ENCODE data around the gene STRA6. TPM values are rescaled to one million over a fixed set of nuclear protein-coding genes. Genes with fewer than 3 reads are reported as not detected.
A peak's percentile ranks its signal among the peaks of the same experiment; 100 is the strongest.

STRA6 gene
- total and polyA plus RNA-seq, 8 donors, result 0.38 to 10.7 (median 6.5) TPM

DNA sequence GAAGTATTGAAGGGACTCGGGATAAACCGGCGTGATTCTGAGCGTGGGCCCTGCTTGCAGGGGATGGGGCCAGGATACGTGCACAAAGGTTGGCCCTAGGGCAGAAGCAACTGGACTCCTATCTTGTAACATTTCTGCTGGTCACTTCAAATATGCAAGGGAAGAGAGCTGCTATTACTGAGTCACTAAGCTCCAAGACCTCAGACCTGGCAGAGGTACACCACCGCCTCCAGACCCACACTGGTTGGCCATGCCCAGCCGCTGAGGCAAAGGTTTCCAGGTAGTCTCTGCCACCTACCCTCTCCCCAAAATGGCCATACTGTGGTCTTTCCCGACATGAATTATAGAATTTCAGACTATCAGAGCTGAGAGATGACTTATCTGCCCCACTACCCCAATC is 13.4 kb upstream of the STRA6 start:
- H3K4me3 ChIP-seq, result no peak overlapping the region
- intact Hi-C loops (cut with DNase I), result no loop called here
- H3K36me3 ChIP-seq, result no peaks in the 10 kb centered on the region
- TF ChIP-seq, protein P1, sequence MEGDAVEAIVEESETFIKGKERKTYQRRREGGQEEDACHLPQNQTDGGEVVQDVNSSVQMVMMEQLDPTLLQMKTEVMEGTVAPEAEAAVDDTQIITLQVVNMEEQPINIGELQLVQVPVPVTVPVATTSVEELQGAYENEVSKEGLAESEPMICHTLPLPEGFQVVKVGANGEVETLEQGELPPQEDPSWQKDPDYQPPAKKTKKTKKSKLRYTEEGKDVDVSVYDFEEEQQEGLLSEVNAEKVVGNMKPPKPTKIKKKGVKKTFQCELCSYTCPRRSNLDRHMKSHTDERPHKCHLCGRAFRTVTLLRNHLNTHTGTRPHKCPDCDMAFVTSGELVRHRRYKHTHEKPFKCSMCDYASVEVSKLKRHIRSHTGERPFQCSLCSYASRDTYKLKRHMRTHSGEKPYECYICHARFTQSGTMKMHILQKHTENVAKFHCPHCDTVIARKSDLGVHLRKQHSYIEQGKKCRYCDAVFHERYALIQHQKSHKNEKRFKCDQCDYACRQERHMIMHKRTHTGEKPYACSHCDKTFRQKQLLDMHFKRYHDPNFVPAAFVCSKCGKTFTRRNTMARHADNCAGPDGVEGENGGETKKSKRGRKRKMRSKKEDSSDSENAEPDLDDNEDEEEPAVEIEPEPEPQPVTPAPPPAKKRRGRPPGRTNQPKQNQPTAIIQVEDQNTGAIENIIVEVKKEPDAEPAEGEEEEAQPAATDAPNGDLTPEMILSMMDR (IDR thresholded peaks at IDR 0.05), result no peak
- no peaks in the 10 kb centered on the region for H3K9me3 ChIP-seq
- H3K4me1 ChIP-seq, result no peaks in the 10 kb centered on the region
- H3K27me3 ChIP-seq, result peaks cover 0 to 10% of the 10 kb centered on the region in 2 donors
- H3K27ac ChIP-seq, result no peak overlapping the region
- ATAC-seq (no peak), DNase-seq (no peak)

DNA sequence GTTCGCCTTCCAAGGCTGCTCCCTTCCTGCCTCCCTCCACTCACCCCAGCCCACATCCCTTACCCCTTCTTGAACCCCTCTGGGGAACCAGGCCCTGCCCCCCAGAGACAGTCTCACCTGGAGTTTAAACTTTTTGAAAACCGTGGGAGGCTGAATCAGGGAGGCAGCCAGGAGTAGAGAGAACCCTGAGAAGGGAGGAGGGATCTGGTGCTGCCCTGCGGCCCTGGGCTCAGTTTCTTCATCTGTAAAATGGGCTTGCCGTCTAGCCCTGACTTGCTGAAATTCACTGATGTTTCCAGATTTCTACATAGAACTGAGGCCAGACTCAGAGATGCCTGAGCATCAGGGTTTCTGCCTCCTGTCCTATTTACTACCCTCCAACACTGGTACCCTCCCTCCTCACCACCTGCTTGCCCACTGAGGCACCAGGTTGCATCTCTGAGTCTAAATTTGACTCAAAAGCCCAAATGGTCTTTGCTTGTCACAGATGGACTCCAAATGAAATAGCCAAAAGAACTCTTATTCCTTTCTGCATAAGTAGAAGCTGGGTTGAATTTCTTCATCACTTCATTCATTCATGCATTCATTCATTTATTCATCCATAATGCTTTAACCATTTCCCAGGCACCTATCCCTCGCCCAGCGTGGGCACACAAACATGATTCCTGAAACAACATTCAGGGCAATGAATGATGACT is 11.9 kb upstream of the STRA6 start:
- Histone ChIP-seq H3K4me3 (no peak overlapping the region), H3K27ac (no peak overlapping the region), H3K9me3 (no peaks in the 10 kb centered on the region), H3K36me3 (no peaks in the 10 kb centered on the region), H3K27me3 (no peaks in the 10 kb centered on the region), H3K4me1 (no peaks in the 10 kb centered on the region)
- no peak for ATAC-seq
- intact Hi-C loops (cut with DNase I), result no loop called here
- DNase-seq, result peak in 1 of 4 donors; percentile 5
- TF ChIP-seq, protein P1 (IDR thresholded peaks at IDR 0.05), result no peak

DNA sequence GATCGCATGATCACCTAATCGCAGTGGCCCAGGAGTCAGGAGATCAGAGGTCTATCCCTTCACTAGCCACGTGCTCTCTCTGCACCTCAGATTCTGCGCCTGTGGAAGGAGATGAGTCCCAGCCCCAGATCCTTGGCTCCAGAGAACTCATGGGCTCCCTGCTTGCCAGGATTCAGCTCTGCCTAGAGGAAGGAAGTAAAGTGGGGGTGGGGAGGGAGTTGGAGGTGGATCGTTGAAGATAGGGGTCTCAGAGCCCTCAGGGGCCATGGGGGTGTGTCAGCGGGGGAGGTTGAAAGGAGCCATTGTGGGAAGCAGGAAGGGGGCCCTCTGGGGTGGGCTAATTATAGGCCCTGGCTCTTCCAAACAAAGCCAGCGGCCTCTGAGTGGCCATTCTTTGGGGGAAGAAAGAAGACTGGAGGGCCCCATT is 11.3 kb upstream of the STRA6 start:
- H3K27ac ChIP-seq, result no peak overlapping the region
- no peaks in the 10 kb centered on the region for H3K36me3 ChIP-seq
- H3K27me3 ChIP-seq, result no peaks in the 10 kb centered on the region
- no peak for DNase-seq
- no peaks in the 10 kb centered on the region for H3K9me3 ChIP-seq
- no peak for ATAC-seq
- TF ChIP-seq, protein P1 (IDR thresholded peaks at IDR 0.05), result no peak
- H3K4me3 ChIP-seq, result no peak overlapping the region
- intact Hi-C loops (cut with DNase I), result no loop called here
- H3K4me1 ChIP-seq, result no peaks in the 10 kb centered on the region

DNA sequence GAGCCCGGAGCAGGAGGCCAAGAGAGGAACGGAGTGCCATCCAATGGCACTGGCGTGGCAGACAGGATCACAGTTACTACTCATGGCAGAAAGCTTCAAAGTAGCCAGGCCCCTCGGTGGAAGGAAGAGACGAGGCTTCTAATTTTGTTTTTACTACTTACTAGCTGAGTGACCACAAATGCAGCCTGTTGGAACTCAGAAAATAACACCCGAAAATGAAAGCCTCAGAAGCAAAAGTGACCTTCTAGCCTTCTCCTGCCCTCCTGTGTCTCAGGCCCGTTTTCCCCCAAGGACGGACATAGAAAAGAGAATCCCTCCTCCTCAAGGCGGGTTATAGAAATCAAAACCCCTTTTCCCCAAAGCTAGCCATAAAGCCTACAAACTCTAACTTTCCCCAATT is 9.9 kb upstream of the STRA6 start:
- DNase-seq, result no peak
- intact Hi-C loops (cut with DNase I), result no loop called here
- Histone ChIP-seq H3K27ac (no peak overlapping the region), H3K9me3 (no peaks in the 10 kb centered on the region), H3K4me3 (no peak overlapping the region), H3K27me3 (peaks cover 0 to 5% of the 10 kb centered on the region in 2 donors), H3K4me1 (no peaks in the 10 kb centered on the region), H3K36me3 (no peaks in the 10 kb centered on the region)
- ATAC-seq, result no peak
- TF ChIP-seq, protein P1 (IDR thresholded peaks at IDR 0.05), result no peak

DNA sequence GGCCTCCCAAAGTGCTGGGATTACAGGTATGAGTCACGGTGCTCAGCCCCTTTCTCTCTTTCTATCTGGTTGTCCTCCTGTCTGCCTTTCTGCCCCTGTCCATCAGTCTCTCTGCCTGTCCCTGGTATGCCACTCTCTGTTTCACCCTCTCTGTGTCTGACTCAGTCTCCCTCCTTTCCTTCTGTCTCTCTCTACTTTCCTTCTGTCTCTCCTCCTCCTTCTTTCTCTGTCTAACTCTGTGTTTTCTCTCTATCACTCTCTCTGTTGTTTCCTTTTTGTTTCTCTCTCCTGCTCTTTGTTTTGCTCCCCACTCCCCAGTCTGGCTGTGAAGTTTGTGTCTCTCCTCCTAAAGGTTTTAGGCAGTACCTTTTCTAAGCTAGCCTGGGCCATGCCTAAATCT is 9.1 kb upstream of the STRA6 start:
- Histone ChIP-seq H3K27me3 (peaks cover 0 to 5% of the 10 kb centered on the region in 2 donors), H3K4me1 (no peaks in the 10 kb centered on the region), H3K9me3 (no peaks in the 10 kb centered on the region), H3K4me3 (no peak overlapping the region), H3K27ac (no peak overlapping the region), H3K36me3 (no peaks in the 10 kb centered on the region)
- DNase-seq (no peak), ATAC-seq (no peak)
- TF ChIP-seq, protein P1 (IDR thresholded peaks at IDR 0.05), result no peak
- intact Hi-C loops (cut with DNase I), result no loop called here

Measured in left lung (tissue), 10 donors.